Measurements from ENCODE around the gene GRAMD1B.

GRAMD1B gene

GRCh38 chr11:123671534-123671933, 241.5 kb downstream of the GRAMD1B start:
- Histone ChIP-seq H3K27ac (no peak overlapping the region), H3K4me3 (no peak overlapping the region)
- TF ChIP-seq CTCF (IDR thresholded peaks at IDR 0.05), result no peak
- no peak for DNase-seq (ENCODE audit: low spot score)

GRCh38 chr11:123672568-123672967, 242.5 kb downstream of the GRAMD1B start:
- Histone ChIP-seq H3K4me3 (no peak overlapping the region), H3K27ac (no peak overlapping the region)
- no peak for TF ChIP-seq CTCF (IDR thresholded peaks at IDR 0.05)
- DNase-seq (ENCODE audit: low spot score), result no peak

- DNase-seq (ENCODE audit: low spot score), result no peak
- Histone ChIP-seq H3K27ac (no peak overlapping the region), H3K4me3 (no peak overlapping the region)
- no peak for TF ChIP-seq CTCF (IDR thresholded peaks at IDR 0.05)
Measured at GRCh38 chr11:123674297-123674696, 244.2 kb downstream of the GRAMD1B start.

Data from coronary artery (tissue), 2 donors.